Parietal lobe (tissue), 2 donors: ENCODE measurements around the gene ABLIM2. TPM values are rescaled to one million over a fixed set of nuclear protein-coding genes. Genes with fewer than 3 reads are reported as not detected.

Experiments used
- small RNA-seq: library from RNA; depleted of rRNA; stranded (forward); fragments of <200 nt; gene quantifications from one replicate; pipeline ENCODE3, GENCODE V24; 2014; ENCODE audit warnings: low replicate concordance
- total RNA-seq: library from RNA; depleted of rRNA; stranded (reverse); fragments of >200 nt; gene quantifications from one replicate; pipeline ENCODE4 v1.2.3, GENCODE V29; 2014

The ABLIM2 gene
- total RNA-seq, result 22.2 TPM

DNA sequence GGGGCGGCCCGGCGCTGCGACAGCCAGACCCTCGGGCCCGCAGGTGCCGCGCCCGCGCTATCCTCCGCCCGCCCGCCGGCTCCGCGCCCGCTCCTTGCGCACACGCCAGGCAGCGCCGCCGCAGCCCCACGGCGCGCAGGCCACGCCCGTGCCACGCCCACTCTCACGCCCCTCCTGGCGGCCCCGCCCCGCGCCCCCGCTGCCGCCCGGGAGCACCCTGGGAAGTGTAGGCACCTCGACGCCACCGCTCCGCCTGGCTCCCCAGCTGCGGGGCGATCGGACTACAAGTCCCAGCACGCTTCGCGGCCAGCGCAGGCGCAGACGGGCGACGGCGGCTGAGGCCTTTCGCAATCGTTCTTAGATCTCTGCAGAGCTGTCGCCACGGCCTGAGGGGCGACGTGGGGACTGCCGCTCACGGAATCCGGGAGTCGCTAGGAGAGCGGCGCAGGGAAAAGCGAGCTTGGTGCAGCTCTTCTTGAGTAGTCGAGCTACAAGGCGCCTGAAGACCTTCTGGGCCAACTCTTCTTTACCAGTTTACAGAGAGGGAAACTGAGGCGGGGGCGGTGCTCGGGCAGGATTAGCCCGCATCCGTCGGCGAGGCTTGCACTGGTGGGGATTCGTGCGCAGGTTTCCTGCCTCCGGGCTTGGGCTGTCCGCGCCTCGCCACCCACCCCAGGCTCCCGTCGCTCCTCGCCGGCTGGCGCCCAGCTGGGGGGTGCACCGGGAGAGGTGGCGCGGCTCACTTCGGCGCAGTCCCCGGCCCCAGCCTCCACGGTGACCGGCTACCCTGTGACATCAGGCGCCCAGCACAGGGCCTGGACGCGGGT is at the start of gene ABLIM2:
Gene ABLIM2 (minus strand): TSS at position 104 of the 827 bp plus-strand sequence. CDS start 124 bp downstream, outside the sequence.

DNA sequence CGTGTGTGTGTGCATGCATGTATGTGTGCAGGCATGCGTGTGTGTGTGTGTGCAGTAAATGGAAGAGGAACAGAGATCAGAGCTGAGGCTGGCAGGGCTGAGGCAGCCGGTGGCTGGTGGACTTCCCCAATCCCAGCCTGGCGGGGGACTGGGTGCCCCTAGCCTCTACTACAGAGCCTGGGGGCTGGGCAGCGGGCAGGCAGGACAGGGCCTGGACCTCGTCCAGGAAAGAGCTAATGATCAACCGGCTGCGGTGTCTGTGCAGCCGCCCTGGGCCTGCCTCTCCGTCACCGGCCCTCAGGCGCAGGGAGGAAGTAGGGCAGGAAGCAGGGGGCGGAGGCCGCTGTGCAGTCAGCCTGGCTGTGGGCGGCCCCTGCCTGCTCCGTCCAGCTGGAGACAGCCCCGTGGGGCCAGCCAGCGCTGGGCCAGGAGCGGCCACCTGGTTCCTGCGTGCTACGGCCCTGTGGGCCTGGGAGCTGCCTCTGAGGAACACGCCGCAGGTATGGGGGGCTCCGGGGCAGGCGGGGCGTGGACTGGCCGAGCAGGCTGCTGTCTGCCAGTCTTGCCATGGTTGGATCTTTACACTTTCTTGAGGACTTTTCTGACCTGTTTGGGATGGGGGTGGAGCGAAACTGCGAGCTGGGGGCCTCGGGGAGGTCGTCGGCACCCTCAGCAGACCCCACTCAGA is 40.4 kb upstream of the ABLIM2 start, which contains the start of gene SH3TC1:
Gene SH3TC1 (plus strand): TSS at position 385 of the 688 bp plus-strand sequence. CDS start 5,905 bp downstream, outside the sequence.

DNA sequence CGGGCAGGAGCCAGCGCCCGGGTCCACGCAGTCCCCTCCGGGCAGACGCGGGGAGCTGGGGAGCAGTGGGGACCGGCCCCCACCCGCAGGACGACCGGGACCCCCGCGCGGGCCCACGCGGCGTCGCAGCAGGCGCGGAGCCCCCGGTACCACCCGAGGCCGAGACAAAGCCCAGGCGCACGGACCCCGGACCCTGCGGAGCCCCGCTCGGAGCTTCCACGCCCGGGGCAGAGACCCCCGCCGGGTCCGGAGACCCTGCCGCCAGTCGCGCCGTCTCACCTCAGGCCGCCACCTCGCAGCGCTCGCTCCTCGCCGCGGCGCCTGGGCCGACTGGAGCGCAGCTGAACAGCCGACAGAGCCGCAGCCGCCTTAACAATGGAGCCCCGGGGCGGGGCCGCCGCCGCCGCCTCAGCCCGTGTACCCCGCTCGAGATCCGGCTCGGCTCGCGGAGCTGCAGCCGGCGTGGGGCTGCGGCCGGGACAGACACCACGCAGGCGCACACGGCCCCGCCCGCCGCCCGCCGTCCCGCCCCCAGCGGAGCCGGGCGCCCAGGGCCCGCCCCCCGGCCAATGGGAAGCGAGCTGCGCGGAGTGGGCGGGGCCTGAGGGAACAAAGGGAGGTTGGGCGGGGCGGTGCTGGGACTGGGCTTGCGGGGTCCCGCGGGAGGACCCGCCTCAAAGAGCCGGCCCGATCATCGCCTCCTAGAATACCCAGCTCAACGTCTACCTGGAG is 219.1 kb downstream of the ABLIM2 start, which contains the start of gene AFAP1:
Gene AFAP1 (minus strand): TSS at position 485 of the 732 bp plus-strand sequence. CDS start 67,783 bp downstream, outside the sequence.

Small RNA genes lying within 50 kb of the gene (small RNA-seq; reads per million reads assigned to genes)
- 43.1 reads per million, percentile 94 among the genes with 10 or more reads in this experiment for gene MIR95

Other genes starting within 250 kb of the ABLIM2 start
- 92.0 TPM for gene AFAP1, start 219.0 kb downstream of the ABLIM2 start, total RNA-seq
- gene SH3TC1, start 40.5 kb upstream of the ABLIM2 start, total RNA-seq, result 4.7 TPM
- 1.3 TPM for gene HTRA3, start 110.9 kb upstream of the ABLIM2 start, total RNA-seq